B cell (primary cell): ENCODE data around the gene SEMA3G. TPM values are rescaled to one million over a fixed set of nuclear protein-coding genes. Genes with fewer than 3 reads are reported as not detected.

ENCODE experiments used
- ATAC-seq: fragments of 200-7000 bp; cut with Tn5 transposase; one replicate; pipeline ENCODE4 v1.10.0; 2021; ENCODE audit warnings: low read depth, mild to moderate bottlenecking, moderate number of reproducible peaks, moderate library complexity
- CTCF ChIA-PET: fragments of 350-600 bp; sonication (Branson Sonifier 250); formaldehyde crosslinking; loops from one replicate; lab custom pipeline; 2021; ENCODE audit warnings: antibody characterized with exemption, inconsistent platforms; lab: Charles Lee
- POLR2A ChIA-PET: fragments of 350-600 bp; sonication (Branson Sonifier 250); formaldehyde crosslinking; loops from one replicate; lab custom pipeline; 2021; ENCODE audit warnings: antibody characterized with exemption; lab: Charles Lee
- DNase-seq: peaks from one replicate; pipeline ENCODE4 v3.0.0; 2013
- H2AFZ ChIP-seq: 2 replicates; pipeline ENCODE4 v1.6.1; 2012; ENCODE audit warnings: mild to moderate bottlenecking, low read depth, low read length; ENCODE audit not compliant: insufficient read depth, poor library complexity, severe bottlenecking
- H3K27ac ChIP-seq, 2 donors: 1 replicate in 1 of 2; 2 replicates in 1 of 2; pipeline ENCODE4 v1.5.1; 2012 to 2013; ENCODE audit warnings: low read length in 2 of 2, mild to moderate bottlenecking in 2 of 2, moderate library complexity in 1 of 2
- H3K27me3 ChIP-seq, 4 experiments: fragments of 200-600 bp in 1 of 4; sonication (generic) in 1 of 4; replicated peaks in 1 of 4; 1 replicate in 2 of 4; 2 replicates in 2 of 4; pipeline versions ENCODE4 v1.6.1 to v1.7.0; 2013 to 2016; ENCODE audit warnings: low read length in 3 of 4, mild to moderate bottlenecking in 2 of 4, mixed read lengths in 1 of 4, moderate library complexity in 1 of 4; ENCODE audit not compliant: insufficient read depth in 4 of 4, control insufficient read depth in 3 of 4; ENCODE audit errors: control extremely low read depth in 1 of 4
- H3K36me3 ChIP-seq, 2 experiments: replicated peaks in 1 of 2; 1 replicate in 1 of 2; 2 replicates in 1 of 2; pipeline versions ENCODE4 v1.6.1 to v1.7.1; 2013; ENCODE audit warnings: low read length in 1 of 2; ENCODE audit not compliant: insufficient read depth in 2 of 2, control insufficient read depth in 1 of 2; ENCODE audit errors: control extremely low read depth in 1 of 2, extremely low read depth in 1 of 2
- H3K4me1 ChIP-seq, 2 donors: fragments of 200-600 bp in 1 of 2; sonication (generic) in 1 of 2; 1 replicate in 1 of 2; 2 replicates in 1 of 2; pipeline versions ENCODE4 v1.5.1 to v1.6.1; 2013 to 2017; ENCODE audit warnings: low read length in 2 of 2; ENCODE audit not compliant: control insufficient read depth in 2 of 2, insufficient read depth in 2 of 2
- H3K4me2 ChIP-seq: replicated peaks from 2 replicates; pipeline ENCODE3; 2012; ENCODE audit warnings: mild to moderate bottlenecking, low read depth, low read length; ENCODE audit not compliant: poor library complexity, severe bottlenecking
- H3K4me3 ChIP-seq, 5 experiments: fragments of 200-600 bp in 1 of 5; sonication (generic) in 1 of 5; 1 replicate in 3 of 5; 2 replicates in 2 of 5; pipeline versions ENCODE4 v1.5.1 to v1.7.0; 2011 to 2016; ENCODE audit warnings: low read length in 4 of 5, mild to moderate bottlenecking in 4 of 5, low read depth in 2 of 5, control low read depth in 1 of 5, moderate library complexity in 1 of 5; ENCODE audit not compliant: insufficient read depth in 1 of 5; ENCODE audit errors: control extremely low read depth in 1 of 5, extremely low read depth in 1 of 5
- H3K79me2 ChIP-seq: fragments of 200-600 bp; sonication (generic); one replicate; pipeline ENCODE4 v1.6.0; 2016; ENCODE audit warnings: low read length; ENCODE audit not compliant: control insufficient read depth, insufficient read depth
- H3K9ac ChIP-seq: fragments of 200-600 bp; sonication (generic); 2 replicates; pipeline ENCODE4 v1.6.1; 2017; ENCODE audit warnings: mild to moderate bottlenecking, low read length, moderate library complexity
- H3K9me3 ChIP-seq, 3 donors: one replicate each; pipeline versions ENCODE4 v1.6.1 to v1.7.1; 2013; ENCODE audit warnings: low read length in 2 of 3; ENCODE audit not compliant: control insufficient read depth in 2 of 3, insufficient read depth in 1 of 3; ENCODE audit errors: control extremely low read depth in 1 of 3
- H4K20me1 ChIP-seq: 2 replicates; pipeline ENCODE4 v1.6.0; 2012; ENCODE audit warnings: mild to moderate bottlenecking, low read length; ENCODE audit not compliant: insufficient read depth, control insufficient read depth, poor library complexity, severe bottlenecking
- H3K27ac Mint-ChIP-seq: one replicate; pipeline ENCODE4 v1.8.0; 2021; ENCODE audit warnings: mixed read lengths
- H3K27me3 Mint-ChIP-seq: one replicate; pipeline ENCODE4 v1.8.0; 2021; ENCODE audit warnings: mixed read lengths
- H3K4me1 Mint-ChIP-seq: one replicate; pipeline ENCODE4 v1.8.0; 2021; ENCODE audit warnings: mixed read lengths
- H3K4me3 Mint-ChIP-seq: one replicate; pipeline ENCODE4 v1.8.0; 2021; ENCODE audit warnings: mixed read lengths
- H3K9me3 Mint-ChIP-seq: one replicate; pipeline ENCODE4 v1.8.0; 2022; ENCODE audit warnings: mixed read lengths; ENCODE audit not compliant: insufficient read depth
- EZH2 ChIP-seq: IDR thresholded peaks from 2 replicates; pipeline ENCODE4 v1.6.1; 2012; ENCODE audit warnings: borderline replicate concordance, low read depth, mild to moderate bottlenecking, moderate library complexity, low read length; ENCODE audit not compliant: insufficient read depth, poor library complexity, severe bottlenecking
- WGBS: methylation state at CpG from one replicate; pipeline ENCODE4 v1.1.5; 2013; ENCODE audit warnings: missing lambda C conversion rate; ENCODE audit not compliant: insufficient coverage; 5-methylcytosine and 5-hydroxymethylcytosine counted together
- intact Hi-C: fragments of 100-400 bp; cut with micrococcal nuclease; formaldehyde crosslinking; loops from one replicate; pipeline ENCODE4 v1.10.0; 2022
- polyA minus RNA-seq: library from RNA; depleted of rRNA, polyadenylated mRNA; stranded (reverse); fragments of >200 nt; gene quantifications from 2 replicates; pipeline ENCODE4 v1.2.3, GENCODE V29; 2012
- polyA plus RNA-seq: library from polyadenylated mRNA; depleted of rRNA; stranded (reverse); fragments of >200 nt; gene quantifications from 2 replicates; pipeline ENCODE4 v1.2.3, GENCODE V29; 2012
- total RNA-seq, 2 donors: library from RNA; stranded (reverse); fragments of 120-200 nt in 1 of 2; gene quantifications; 1 replicate in 1 of 2; 2 replicates in 1 of 2; pipeline versions ENCODE4 v1.2.3 to v1.2.4, GENCODE V29; 2013 to 2022
- TF ChIP-seq, protein P1 (sequence below): fragments of 200-600 bp; IDR thresholded peaks from one replicate; pipeline ENCODE4 v1.8.0; 2022; ENCODE audit warnings: antibody characterized with exemption, mild to moderate bottlenecking

The SEMA3G gene
- 0.27 and 0.42 TPM in 2 replicates for total RNA-seq
- 0.33 TPM for total RNA-seq (2013)
- 0.07 and 0.10 TPM in 2 replicates for polyA plus RNA-seq
- polyA minus RNA-seq = 0.69 and 1.00 TPM in 2 replicates

DNA sequence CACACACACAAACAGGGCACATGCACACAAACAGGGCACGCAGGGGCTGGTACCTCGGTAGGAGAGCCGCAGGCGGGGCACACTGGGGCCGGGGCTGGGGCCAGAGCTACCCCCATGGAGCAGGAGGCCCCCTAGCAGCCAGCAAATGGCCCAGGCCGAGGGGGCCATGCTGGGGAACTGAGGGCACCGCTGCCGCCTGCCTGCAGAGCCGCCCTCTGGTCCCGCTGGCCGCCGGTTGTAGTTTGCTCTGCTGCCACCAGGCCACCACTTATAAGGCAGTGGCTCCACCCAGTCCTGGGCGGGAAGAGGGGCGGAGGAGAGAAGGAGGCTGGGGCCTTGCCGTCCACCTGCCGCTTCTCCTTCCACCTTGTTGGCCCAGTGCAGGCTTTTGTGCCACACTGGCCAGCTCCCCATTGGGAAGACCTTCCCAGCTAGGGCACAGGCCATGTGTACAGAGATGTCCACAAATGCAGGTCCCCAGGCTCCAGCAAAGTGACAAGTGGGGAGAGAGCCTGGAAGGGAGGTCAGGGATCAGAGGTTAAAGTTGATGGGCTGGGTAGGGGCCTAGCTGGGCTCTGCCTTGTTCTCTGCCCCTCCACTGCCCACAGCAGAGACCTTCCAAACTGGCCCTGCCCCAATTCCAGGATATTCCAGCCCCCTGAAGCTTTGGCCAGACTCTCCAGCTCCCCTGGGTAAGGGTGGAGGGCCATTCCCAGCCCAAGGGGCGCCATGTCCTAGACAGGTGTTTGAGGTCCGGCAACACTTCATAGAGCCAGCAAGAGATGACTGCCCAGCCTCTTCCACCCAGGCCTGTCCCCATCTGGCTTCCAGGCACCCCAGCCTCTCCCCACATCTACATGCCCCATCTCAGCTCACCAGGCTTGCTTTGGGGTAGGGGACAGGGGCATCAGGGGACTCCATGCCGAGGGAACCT, at the start of gene SEMA3G:
Gene SEMA3G, minus strand, starts transcription at position 244 of the 934 bp plus-strand sequence. Its CDS starts 76 bp downstream, at position 168.
- Histone ChIP-seq H3K79me2 (no peaks in the 10 kb centered on the region), H3K4me3 (no peak within 1 kb of the TSS), H2AFZ (peak within 1 kb of the TSS; percentile 67), H3K27me3 (no peaks in the 10 kb centered on the region), H3K9me3 (no peaks in the 10 kb centered on the region), H3K36me3 (no peaks in the 10 kb centered on the region), H3K4me2 (peak within 1 kb of the TSS; percentile 56), H4K20me1 (no peaks in the 10 kb centered on the region), H3K4me1 (peaks cover 0 to 13% of the 10 kb centered on the region in 2 donors), H3K9ac (no peak within 1 kb of the TSS), H3K27ac (no peak within 1 kb of the TSS)
- ChIA-PET CTCF (interaction anchor here (1.4 to 5.7 kb wide), 10 partner anchors 9 to 225 kb away, joined by 4 to 61 read pairs (median 10); partner anchors contain the start of genes NISCH and UQCC5), POLR2A (no interaction called here)
- intact Hi-C loops = loop anchor here (1.0 kb wide), 2 partner anchors 10 to 72 kb away; partner anchors contain the start of gene NISCH
- 32% methylated on average over 18 of the region's 19 CpGs for WGBS
- Mint-ChIP-seq H3K9me3 (no peaks in the 10 kb centered on the region), H3K4me1 (peaks cover 6% of the 10 kb centered on the region), H3K27me3 (no peaks in the 10 kb centered on the region), H3K4me3 (no peak within 1 kb of the TSS), H3K27ac (no peak within 1 kb of the TSS)
- ATAC-seq (peak; percentile 96), DNase-seq (peak; percentile 80)
- TF ChIP-seq, protein P1, sequence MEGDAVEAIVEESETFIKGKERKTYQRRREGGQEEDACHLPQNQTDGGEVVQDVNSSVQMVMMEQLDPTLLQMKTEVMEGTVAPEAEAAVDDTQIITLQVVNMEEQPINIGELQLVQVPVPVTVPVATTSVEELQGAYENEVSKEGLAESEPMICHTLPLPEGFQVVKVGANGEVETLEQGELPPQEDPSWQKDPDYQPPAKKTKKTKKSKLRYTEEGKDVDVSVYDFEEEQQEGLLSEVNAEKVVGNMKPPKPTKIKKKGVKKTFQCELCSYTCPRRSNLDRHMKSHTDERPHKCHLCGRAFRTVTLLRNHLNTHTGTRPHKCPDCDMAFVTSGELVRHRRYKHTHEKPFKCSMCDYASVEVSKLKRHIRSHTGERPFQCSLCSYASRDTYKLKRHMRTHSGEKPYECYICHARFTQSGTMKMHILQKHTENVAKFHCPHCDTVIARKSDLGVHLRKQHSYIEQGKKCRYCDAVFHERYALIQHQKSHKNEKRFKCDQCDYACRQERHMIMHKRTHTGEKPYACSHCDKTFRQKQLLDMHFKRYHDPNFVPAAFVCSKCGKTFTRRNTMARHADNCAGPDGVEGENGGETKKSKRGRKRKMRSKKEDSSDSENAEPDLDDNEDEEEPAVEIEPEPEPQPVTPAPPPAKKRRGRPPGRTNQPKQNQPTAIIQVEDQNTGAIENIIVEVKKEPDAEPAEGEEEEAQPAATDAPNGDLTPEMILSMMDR = peak; percentile 55
- no peak for TF ChIP-seq EZH2
